GM12878 (cell line): Measurements from ENCODE around the gene GOLGA6L25. TPM values are rescaled to one million over a fixed set of nuclear protein-coding genes. Genes with fewer than 3 reads are reported as not detected.
"Not testable (repeated sequence)": the region's sequence is repeated elsewhere in the genome, so short reads cannot be mapped to it uniquely, and the experiment has no call there.

Source experiments
- ATAC-seq: fragments of 200-7000 bp; cut with Tn5 transposase; 3 replicates; pipeline ENCODE4 v1.9.1; 2020; ENCODE audit warnings: mild to moderate bottlenecking, moderate library complexity
- BruUV-seq: library from RNA; stranded (reverse); fragments of 400-500 nt; replicated peaks from 2 replicates; lab custom pipeline; 2021; lab: Mats Ljungman, UMichigan
- CTCF ChIA-PET: fragments of 300-600 bp; sonication (Branson Sonifier 250); formaldehyde crosslinking; extraction: SDS; loops from one replicate; lab custom pipeline; 2021; ENCODE audit warnings: inconsistent platforms; lab: Yijun Ruan, JAX
- POLR2A ChIA-PET: fragments of 350-600 bp; formaldehyde crosslinking; extraction: SDS; loops from one replicate; lab custom pipeline; 2021; ENCODE audit warnings: inconsistent platforms; lab: Charles Lee
- RAD21 ChIA-PET: fragments of 300-600 bp; sonication (Branson Sonifier 250); formaldehyde crosslinking; loops from one replicate; lab custom pipeline; 2023; ENCODE audit warnings: antibody characterized with exemption; ENCODE audit not compliant: unreplicated experiment; lab: Charles Lee
- SMC1A ChIA-PET: fragments of 300-600 bp; sonication (Branson Sonifier 250); formaldehyde crosslinking; loops from one replicate; lab custom pipeline; 2023; ENCODE audit not compliant: unreplicated experiment, uncharacterized antibody; lab: Charles Lee
- DNase-seq: peaks from one replicate; pipeline ENCODE4 v3.0.0-alpha.2; 2011; ENCODE audit warnings: low read depth, low spot score
- FAIRE-seq: peaks from 3 replicates; lab custom pipeline; 2011; peaks lifted over from hg19 to GRCh38; lab: Jason Lieb, UNC
- H2AFZ ChIP-seq: 2 replicates; pipeline ENCODE4 v1.6.0; 2011; ENCODE audit warnings: low read depth, low read length, control low read depth; ENCODE audit not compliant: control insufficient read depth
- H3K27ac ChIP-seq: 2 replicates; pipeline ENCODE4 v1.5.1; 2011; ENCODE audit warnings: control low read depth; ENCODE audit not compliant: control insufficient read depth, insufficient read depth
- H3K27me3 ChIP-seq, 2 experiments: replicated peaks in 1 of 2; 2 replicates each; pipeline versions ENCODE4 v1.6.0 to v1.6.1; 2011; ENCODE audit warnings: low read length in 1 of 2; ENCODE audit not compliant: control insufficient read depth in 2 of 2, insufficient read depth in 2 of 2
- H3K36me3 ChIP-seq, 2 experiments: 2 replicates each; pipeline ENCODE4 v1.5.1; 2011; ENCODE audit warnings: low read length in 1 of 2; ENCODE audit not compliant: control insufficient read depth in 2 of 2, insufficient read depth in 2 of 2
- H3K4me1 ChIP-seq: 2 replicates; pipeline ENCODE4 v1.6.1; 2011; ENCODE audit warnings: mild to moderate bottlenecking, low read length, moderate library complexity, mixed read lengths; ENCODE audit not compliant: control insufficient read depth, insufficient read depth
- H3K4me2 ChIP-seq: 2 replicates; pipeline ENCODE4 v1.6.0; 2011; ENCODE audit warnings: control low read depth; ENCODE audit not compliant: control insufficient read depth, insufficient read depth
- H3K4me3 ChIP-seq: fragments of 200-600 bp; sonication (generic); 2 replicates; pipeline ENCODE4 v1.5.1; 2016
- H3K79me2 ChIP-seq: 2 replicates; pipeline ENCODE4 v1.6.0; 2011; ENCODE audit warnings: low read length; ENCODE audit not compliant: control insufficient read depth, insufficient read depth
- H3K9ac ChIP-seq: 2 replicates; pipeline ENCODE4 v1.8.0; 2011; ENCODE audit warnings: low read length, control low read depth, mixed read lengths; ENCODE audit not compliant: control insufficient read depth, insufficient read depth
- H3K9me3 ChIP-seq: replicated peaks from 3 replicates; pipeline ENCODE4 v1.5.1; 2011; ENCODE audit warnings: mild to moderate bottlenecking, low read length; ENCODE audit not compliant: control insufficient read depth, insufficient read depth
- H4K20me1 ChIP-seq: 2 replicates; pipeline ENCODE4 v1.6.0; 2011; ENCODE audit not compliant: control insufficient read depth, insufficient read depth
- WGBS: methylation state at CpG from one replicate; pipeline ENCODE4 v1.1.6; 2016; ENCODE audit warnings: low lambda C conversion rate; ENCODE audit not compliant: insufficient replicate concordance, insufficient coverage; ENCODE audit errors: missing lambda C conversion rate; 5-methylcytosine and 5-hydroxymethylcytosine counted together
- in situ Hi-C: fragments of 300-500 bp; cut with MboI; formaldehyde crosslinking; loops from 9 replicates; pipeline ENCODE4 v1.14.3; 2018; ENCODE audit warnings: mixed read lengths
- intact Hi-C: fragments of 100-400 bp; cut with micrococcal nuclease; formaldehyde crosslinking; loops from one replicate; pipeline ENCODE4 v1.14.2; 2022; ENCODE audit not compliant: unreplicated experiment
- polyA plus RNA-seq, 11 experiments: library from polyadenylated mRNA; depleted of rRNA in 4 of 11; unstranded in 6 of 11; stranded (reverse) in 5 of 11; fragments of >200 nt; fragmentation: Nextera tagmentation in 4 of 11; fragmentation: Illumina TruSeq in 1 of 11; extraction: Ambion mirVana in 4 of 11; extraction: Trizol in 1 of 11; gene quantifications; 1 replicate in 1 of 11; 2 replicates in 10 of 11; pipeline versions ENCODE4 v1.2.1 to v1.2.3, GENCODE V29; 2011 to 2016; ENCODE audit warnings: inconsistent platforms in 2 of 11, missing spikeins in 2 of 11, low read depth in 1 of 11
- total RNA-seq, 4 experiments: library from RNA; depleted of rRNA in 3 of 4; stranded (reverse); fragments of >200 nt in 3 of 4; fragmentation: Illumina TruSeq in 1 of 4; extraction: Trizol in 1 of 4; gene quantifications; 2 replicates each; pipeline versions ENCODE4 v1.2.1 to v1.2.3, GENCODE V29; 2013 to 2021

Gene GOLGA6L25
- total and polyA plus RNA-seq, 10 of the 15 experiments (the other 5 are each of a cell fraction or from before 2014, with no cell fraction given): not detected

GRCh38 chr15:28515208-28515607, 38.2 kb upstream of the GOLGA6L25 start:
- H3K79me2 ChIP-seq, H3K27ac ChIP-seq, FAIRE-seq, ATAC-seq, BruUV-seq, H3K9ac ChIP-seq, H3K36me3 ChIP-seq, H2AFZ ChIP-seq, H3K27me3 ChIP-seq, POLR2A ChIA-PET, H3K4me3 ChIP-seq, CTCF ChIA-PET, DNase-seq, H3K9me3 ChIP-seq, H3K4me1 ChIP-seq, SMC1A ChIA-PET, H3K4me2 ChIP-seq, in situ Hi-C loops, RAD21 ChIA-PET, H4K20me1 ChIP-seq, intact Hi-C loops: not testable (repeated sequence)
- WGBS: no CpG with 5 or more reads among the region's 11 CpGs

GRCh38 chr15:28532954-28533353, 20.4 kb upstream of the GOLGA6L25 start, which contains the start of gene GOLGA8G:
Gene GOLGA8G (minus strand): TSS chr15:28532971. CDS start chr15:28532909, 62 bp downstream.
- DNase-seq, FAIRE-seq, RAD21 ChIA-PET, H3K4me2 ChIP-seq, BruUV-seq, H3K9me3 ChIP-seq, CTCF ChIA-PET, H3K4me1 ChIP-seq, POLR2A ChIA-PET, H3K27me3 ChIP-seq, H4K20me1 ChIP-seq, H3K9ac ChIP-seq, ATAC-seq, H3K36me3 ChIP-seq, H3K4me3 ChIP-seq, H3K79me2 ChIP-seq, H3K27ac ChIP-seq, SMC1A ChIA-PET, intact Hi-C loops, in situ Hi-C loops, H2AFZ ChIP-seq: not testable (repeated sequence)
- 53% methylated on average over 3 of the region's 6 CpGs for WGBS

GRCh38 chr15:28573351-28573750, 20.0 kb downstream of the GOLGA6L25 start:
- intact Hi-C loops, H3K4me2 ChIP-seq, H3K4me1 ChIP-seq, CTCF ChIA-PET, SMC1A ChIA-PET, DNase-seq, ATAC-seq, BruUV-seq, H3K36me3 ChIP-seq, H3K9me3 ChIP-seq, H3K9ac ChIP-seq, RAD21 ChIA-PET, POLR2A ChIA-PET, H3K27ac ChIP-seq, FAIRE-seq, H3K79me2 ChIP-seq, in situ Hi-C loops, H3K4me3 ChIP-seq, H4K20me1 ChIP-seq, H3K27me3 ChIP-seq, H2AFZ ChIP-seq: not testable (repeated sequence)
- WGBS: 62% methylated on average over 6 of the region's 13 CpGs

- intact Hi-C loops, H3K4me2 ChIP-seq: not testable (repeated sequence)
These were observed 35.7 kb downstream of the GOLGA6L25 start for GRCh38 chr15:28588977-28589606.

More at GRCh38 chr15:28588977-28589606, 35.7 kb downstream of the GOLGA6L25 start:
- POLR2A ChIA-PET, DNase-seq, H4K20me1 ChIP-seq, in situ Hi-C loops, H3K27me3 ChIP-seq, RAD21 ChIA-PET, H3K4me1 ChIP-seq, H3K36me3 ChIP-seq, BruUV-seq, H3K27ac ChIP-seq, H2AFZ ChIP-seq, H3K9ac ChIP-seq, SMC1A ChIA-PET, H3K79me2 ChIP-seq, H3K9me3 ChIP-seq, H3K4me3 ChIP-seq, FAIRE-seq, CTCF ChIA-PET, ATAC-seq: not testable (repeated sequence)
- WGBS: no CpG with 5 or more reads among the region's 72 CpGs
